Activated T-cell treated with anti-CD3 and anti-CD28 coated beads, Interleukin-2, amount 50 U/mL, for 72 hours (primary cell): ENCODE measurements around the gene PIWIL1. TPM values are rescaled to one million over a fixed set of nuclear protein-coding genes. Genes with fewer than 3 reads are reported as not detected.

ENCODE experiments used
- ATAC-seq, 2 donors: fragments of 150-1000 bp; cut with Tn5 transposase; replicated peaks in 1 of 2; 2 replicates each; pipeline ENCODE4 v1.10.0; 2021; ENCODE audit warnings: moderate library complexity in 2 of 2, mild to moderate bottlenecking in 1 of 2
- DNase-seq, 2 donors: peaks; one replicate each; pipeline ENCODE4 v3.0.0; 2021 to 2022; ENCODE audit warnings: mixed read lengths in 1 of 2
- H3K27ac Mint-ChIP-seq: one replicate; pipeline ENCODE4 v1.8.0; 2022; ENCODE audit warnings: mild to moderate bottlenecking, moderate library complexity, mixed read lengths
- H3K27me3 Mint-ChIP-seq: one replicate; pipeline ENCODE4 v1.8.0; 2022; ENCODE audit warnings: low read depth, mixed read lengths
- H3K36me3 Mint-ChIP-seq, 2 donors: one replicate each; pipeline ENCODE4 v1.8.0; 2022; ENCODE audit warnings: mixed read lengths in 2 of 2, mild to moderate bottlenecking in 1 of 2; ENCODE audit not compliant: insufficient read depth in 2 of 2
- H3K4me1 Mint-ChIP-seq: one replicate; pipeline ENCODE4 v1.8.0; 2022; ENCODE audit warnings: low read depth, mixed read lengths
- H3K4me3 Mint-ChIP-seq, 2 donors: one replicate each; pipeline ENCODE4 v1.8.0; 2022; ENCODE audit warnings: mild to moderate bottlenecking in 2 of 2, mixed read lengths in 2 of 2, moderate library complexity in 2 of 2
- H3K9me3 Mint-ChIP-seq, 2 donors: one replicate each; pipeline ENCODE4 v1.8.0; 2022; ENCODE audit warnings: mixed read lengths in 2 of 2
- total RNA-seq, 2 donors: library from RNA; stranded (reverse); gene quantifications; one replicate each; pipeline ENCODE4 v1.2.3, GENCODE V29; 2022

Gene PIWIL1
- total RNA-seq, 2 donors from 2014 or later: not detected

- H3K4me1 Mint-ChIP-seq: no peaks in the 10 kb centered on the region
- no peaks in the 10 kb centered on the region for H3K36me3 Mint-ChIP-seq
- H3K27me3 Mint-ChIP-seq: peaks cover 7% of the 10 kb centered on the region
- H3K9me3 Mint-ChIP-seq: no peaks in the 10 kb centered on the region
- DNase-seq: no peak
- H3K27ac Mint-ChIP-seq: no peak overlapping the region
- no peak overlapping the region for H3K4me3 Mint-ChIP-seq
- ATAC-seq: no peak
Observed at GRCh38 chr12:130367003-130367402, 29.3 kb downstream of the PIWIL1 start.

- DNase-seq (no peak), ATAC-seq (no peak)
- peaks cover 7% of the 10 kb centered on the region for H3K27me3 Mint-ChIP-seq
- no peaks in the 10 kb centered on the region for H3K9me3 Mint-ChIP-seq
- H3K36me3 Mint-ChIP-seq: no peaks in the 10 kb centered on the region
- H3K27ac Mint-ChIP-seq: no peak overlapping the region
- no peaks in the 10 kb centered on the region for H3K4me1 Mint-ChIP-seq
- no peak overlapping the region for H3K4me3 Mint-ChIP-seq
Observed at GRCh38 chr12:130367523-130367922, 29.8 kb downstream of the PIWIL1 start.

GRCh38 chr12:130369816-130370215, 32.1 kb downstream of the PIWIL1 start:
- Mint-ChIP-seq H3K9me3 (no peaks in the 10 kb centered on the region), H3K36me3 (no peaks in the 10 kb centered on the region), H3K4me3 (no peak overlapping the region), H3K27me3 (peaks cover 7% of the 10 kb centered on the region), H3K27ac (no peak overlapping the region), H3K4me1 (no peaks in the 10 kb centered on the region)
- ATAC-seq: no peak
- DNase-seq: no peak

- Mint-ChIP-seq H3K4me1 (no peaks in the 10 kb centered on the region), H3K27me3 (peaks cover under 1% of the 10 kb centered on the region), H3K9me3 (no peaks in the 10 kb centered on the region), H3K4me3 (no peak overlapping the region), H3K27ac (no peak overlapping the region), H3K36me3 (no peaks in the 10 kb centered on the region)
- DNase-seq: no peak
- ATAC-seq: no peak
Observed at GRCh38 chr12:130371296-130371695, 33.6 kb downstream of the PIWIL1 start.

GRCh38 chr12:130372936-130373335, 35.2 kb downstream of the PIWIL1 start:
- H3K9me3 Mint-ChIP-seq: no peaks in the 10 kb centered on the region
- no peaks in the 10 kb centered on the region for H3K27me3 Mint-ChIP-seq
- no peak overlapping the region for H3K27ac Mint-ChIP-seq
- ATAC-seq: no peak
- H3K4me3 Mint-ChIP-seq: no peak overlapping the region
- no peak for DNase-seq
- no peaks in the 10 kb centered on the region for H3K36me3 Mint-ChIP-seq
- H3K4me1 Mint-ChIP-seq: no peaks in the 10 kb centered on the region

GRCh38 chr12:130374083-130374482, 36.4 kb downstream of the PIWIL1 start:
- Mint-ChIP-seq H3K27me3 (no peaks in the 10 kb centered on the region), H3K27ac (no peak overlapping the region), H3K4me1 (no peaks in the 10 kb centered on the region), H3K4me3 (no peak overlapping the region), H3K9me3 (no peaks in the 10 kb centered on the region), H3K36me3 (no peaks in the 10 kb centered on the region)
- ATAC-seq (peak in 1 of 2 donors; percentile 44), DNase-seq (no peak)

- Mint-ChIP-seq H3K36me3 (no peaks in the 10 kb centered on the region), H3K27ac (no peak overlapping the region), H3K4me1 (no peaks in the 10 kb centered on the region), H3K9me3 (no peaks in the 10 kb centered on the region), H3K27me3 (no peaks in the 10 kb centered on the region), H3K4me3 (no peak overlapping the region)
- ATAC-seq (no peak), DNase-seq (no peak)
Observed at GRCh38 chr12:130375296-130376287, 37.9 kb downstream of the PIWIL1 start.

- Mint-ChIP-seq H3K27ac (no peak overlapping the region), H3K4me3 (no peak overlapping the region), H3K27me3 (peaks cover 9% of the 10 kb centered on the region), H3K36me3 (peaks cover 0 to 1% of the 10 kb centered on the region in 2 donors), H3K9me3 (peaks cover 3 to 5% of the 10 kb centered on the region in 2 donors), H3K4me1 (no peaks in the 10 kb centered on the region)
- no peak for DNase-seq
- no peak for ATAC-seq
Observed at GRCh38 chr12:130382818-130383217, 45.1 kb downstream of the PIWIL1 start.

GRCh38 chr12:130384234-130384633, 46.5 kb downstream of the PIWIL1 start:
- Mint-ChIP-seq H3K9me3 (peaks cover 8 to 9% of the 10 kb centered on the region in 2 donors), H3K4me1 (no peaks in the 10 kb centered on the region), H3K27ac (no peak overlapping the region), H3K4me3 (no peak overlapping the region), H3K27me3 (peaks cover 9% of the 10 kb centered on the region), H3K36me3 (peaks cover 0 to 1% of the 10 kb centered on the region in 2 donors)
- ATAC-seq (no peak), DNase-seq (no peak)

GRCh38 chr12:130385193-130385592, 47.5 kb downstream of the PIWIL1 start:
- peaks cover 9 to 10% of the 10 kb centered on the region in 2 donors for H3K9me3 Mint-ChIP-seq
- ATAC-seq (no peak), DNase-seq (no peak)
- H3K27me3 Mint-ChIP-seq: peaks cover 9% of the 10 kb centered on the region
- no peaks in the 10 kb centered on the region for H3K4me1 Mint-ChIP-seq
- H3K27ac Mint-ChIP-seq: no peak overlapping the region
- H3K36me3 Mint-ChIP-seq: peaks cover 0 to 1% of the 10 kb centered on the region in 2 donors
- H3K4me3 Mint-ChIP-seq: no peak overlapping the region

- no peak for ATAC-seq
- no peak overlapping the region for H3K27ac Mint-ChIP-seq
- H3K4me3 Mint-ChIP-seq: no peak overlapping the region
Observed at GRCh38 chr12:130391186-130391585, 53.5 kb downstream of the PIWIL1 start.

GRCh38 chr12:130394906-130395305, 57.2 kb downstream of the PIWIL1 start:
- Mint-ChIP-seq H3K4me1 (no peaks in the 10 kb centered on the region), H3K27me3 (peaks cover 5% of the 10 kb centered on the region), H3K27ac (no peak overlapping the region), H3K36me3 (peaks cover 0 to 2% of the 10 kb centered on the region in 2 donors), H3K4me3 (peak overlapping the region in 1 of 2 donors; percentile 29), H3K9me3 (peaks cover 3% of the 10 kb centered on the region in 2 donors)
- DNase-seq: no peak
- no peak for ATAC-seq

More at GRCh38 chr12:130391186-130391585, 53.5 kb downstream of the PIWIL1 start:
- Mint-ChIP-seq H3K27me3 (peaks cover 5% of the 10 kb centered on the region), H3K4me1 (no peaks in the 10 kb centered on the region), H3K36me3 (peaks cover 1 to 2% of the 10 kb centered on the region in 2 donors), H3K9me3 (peaks cover 9 to 11% of the 10 kb centered on the region in 2 donors)
- DNase-seq: no peak

- Mint-ChIP-seq H3K4me3 (no peak overlapping the region), H3K36me3 (no peaks in the 10 kb centered on the region), H3K9me3 (peaks cover 0 to 3% of the 10 kb centered on the region in 2 donors), H3K27me3 (peaks cover 5% of the 10 kb centered on the region), H3K4me1 (no peaks in the 10 kb centered on the region), H3K27ac (no peak overlapping the region)
- ATAC-seq (no peak), DNase-seq (no peak)
Observed at GRCh38 chr12:130396667-130397066, 59.0 kb downstream of the PIWIL1 start.
